BLaER1 treated with 17β-estradiol and CSF1 and Interleukin-3, amounts not matched to agents 10 nM and 100 nM (cell line): ENCODE measurements around the gene PSEN1.

Experiments used
- H3K27ac ChIP-seq, 11 experiments: shearing (Covaris generic); formaldehyde crosslinking; 2 replicates each; pipeline ENCODE4 v1.8.1; 2022
- H3K27me3 ChIP-seq, 11 experiments: shearing (Covaris generic); formaldehyde crosslinking; 2 replicates each; pipeline ENCODE4 v1.8.1; 2022
- H3K36me3 ChIP-seq, 11 experiments: shearing (Covaris generic); formaldehyde crosslinking; 2 replicates each; pipeline ENCODE4 v1.8.1; 2022
- H3K4me1 ChIP-seq, 10 experiments: shearing (Covaris generic); formaldehyde crosslinking; 2 replicates each; pipeline ENCODE4 v1.8.1; 2022
- H3K4me2 ChIP-seq, 11 experiments: shearing (Covaris generic); formaldehyde crosslinking; 2 replicates each; pipeline ENCODE4 v1.8.1; 2022
- H3K4me3 ChIP-seq, 10 experiments: shearing (Covaris generic); formaldehyde crosslinking; 2 replicates each; pipeline ENCODE4 v1.8.1; 2022
- H3K9ac ChIP-seq, 11 experiments: shearing (Covaris generic); formaldehyde crosslinking; 2 replicates each; pipeline ENCODE4 v1.8.1; 2022
- H3K9me3 ChIP-seq, 11 experiments: shearing (Covaris generic); formaldehyde crosslinking; replicated peaks in 1 of 11; 2 replicates each; pipeline ENCODE4 v1.8.1; 2022
- H4K20me1 ChIP-seq, 11 experiments: shearing (Covaris generic); formaldehyde crosslinking; 2 replicates each; pipeline ENCODE4 v1.8.1; 2022
- Cebpa-rat ChIP-seq, 11 experiments: shearing (Covaris generic); IDR thresholded peaks; 2 replicates each; pipeline ENCODE4 v1.8.1; 2022

The PSEN1 gene

GRCh38 chr14:73198253-73198652 is 61.9 kb downstream of the PSEN1 start:
- H4K20me1 ChIP-seq, result peaks cover 0 to 47% (median 0%) of the 10 kb centered on the region in 11 experiments; a peak in 4 of 22 replicates
- H3K4me2 ChIP-seq, result no peak overlapping the region
- no peak overlapping the region for H3K4me3 ChIP-seq
- H3K27ac ChIP-seq, result no peak overlapping the region
- H3K9me3 ChIP-seq, result no peaks in the 10 kb centered on the region; a peak in 1 of 22 replicates
- no peaks in the 10 kb centered on the region for H3K27me3 ChIP-seq
- no peak for TF ChIP-seq Cebpa-rat (IDR thresholded peaks at IDR 0.05)
- H3K9ac ChIP-seq, result no peak overlapping the region
- H3K4me1 ChIP-seq, result no peaks in the 10 kb centered on the region
- H3K36me3 ChIP-seq, result peaks cover 80 to 98% (median 94%) of the 10 kb centered on the region in 11 experiments

GRCh38 chr14:73203527-73203926 is 67.2 kb downstream of the PSEN1 start:
- Histone ChIP-seq H3K9ac (no peak overlapping the region), H3K4me2 (no peak overlapping the region), H3K27me3 (no peaks in the 10 kb centered on the region), H3K27ac (no peak overlapping the region), H3K4me1 (no peaks in the 10 kb centered on the region), H3K36me3 (peaks cover 83 to 98% (median 95%) of the 10 kb centered on the region in 11 experiments), H3K9me3 (peaks cover 18 to 30% (median 24%) of the 10 kb centered on the region in 11 experiments; a peak in 20 of 22 replicates), H3K4me3 (no peak overlapping the region), H4K20me1 (peaks cover 0 to 41% (median 0%) of the 10 kb centered on the region in 11 experiments; a peak in 4 of 22 replicates)
- TF ChIP-seq Cebpa-rat (IDR thresholded peaks at IDR 0.05), result no peak

GRCh38 chr14:73207615-73208014 is 71.3 kb downstream of the PSEN1 start:
- H3K36me3 ChIP-seq, result peaks cover 83 to 100% (median 97%) of the 10 kb centered on the region in 11 experiments
- peaks cover 0 to 37% (median 0%) of the 10 kb centered on the region in 11 experiments; a peak in 5 of 22 replicates for H4K20me1 ChIP-seq
- H3K9me3 ChIP-seq, result peaks cover 24 to 35% (median 30%) of the 10 kb centered on the region in 11 experiments; a peak in 20 of 22 replicates
- no peak for TF ChIP-seq Cebpa-rat (IDR thresholded peaks at IDR 0.05)
- H3K27ac ChIP-seq, result no peak overlapping the region
- H3K4me2 ChIP-seq, result no peak overlapping the region
- no peaks in the 10 kb centered on the region for H3K27me3 ChIP-seq
- H3K4me1 ChIP-seq, result no peaks in the 10 kb centered on the region
- H3K4me3 ChIP-seq, result peak overlapping the region in 6 of 10 experiments; percentile 9 to 52 (median 24); a peak in 9 of 20 replicates
- no peak overlapping the region for H3K9ac ChIP-seq

GRCh38 chr14:73208390-73208789 is 72.1 kb downstream of the PSEN1 start:
- Histone ChIP-seq H3K9ac (no peak overlapping the region), H3K4me3 (peak overlapping the region in 5 of 10 experiments; percentile 11 to 52 (median 32); a peak in 4 of 20 replicates), H3K9me3 (peaks cover 24 to 35% (median 30%) of the 10 kb centered on the region in 11 experiments; a peak in 20 of 22 replicates), H3K27ac (no peak overlapping the region), H3K4me2 (no peak overlapping the region), H4K20me1 (peaks cover 0 to 43% (median 0%) of the 10 kb centered on the region in 11 experiments; a peak in 5 of 22 replicates), H3K4me1 (no peaks in the 10 kb centered on the region), H3K36me3 (peaks cover 85 to 100% (median 97%) of the 10 kb centered on the region in 11 experiments), H3K27me3 (no peaks in the 10 kb centered on the region)
- no peak for TF ChIP-seq Cebpa-rat (IDR thresholded peaks at IDR 0.05)

GRCh38 chr14:73208846-73209245 is 72.5 kb downstream of the PSEN1 start:
- no peak overlapping the region for H3K27ac ChIP-seq
- H3K4me3 ChIP-seq, result peak overlapping the region in 2 of 10 experiments; percentile 17 to 52; a peak in 2 of 20 replicates
- no peaks in the 10 kb centered on the region for H3K4me1 ChIP-seq
- peaks cover 24 to 35% (median 30%) of the 10 kb centered on the region in 11 experiments; a peak in 20 of 22 replicates for H3K9me3 ChIP-seq
- H3K4me2 ChIP-seq, result no peak overlapping the region
- H3K36me3 ChIP-seq, result peaks cover 85 to 100% (median 97%) of the 10 kb centered on the region in 11 experiments
- H3K27me3 ChIP-seq, result no peaks in the 10 kb centered on the region
- no peak for TF ChIP-seq Cebpa-rat (IDR thresholded peaks at IDR 0.05)
- peaks cover 0 to 43% (median 0%) of the 10 kb centered on the region in 11 experiments; a peak in 5 of 22 replicates for H4K20me1 ChIP-seq
- no peak overlapping the region for H3K9ac ChIP-seq

- no peak for TF ChIP-seq Cebpa-rat (IDR thresholded peaks at IDR 0.05)
- Histone ChIP-seq H3K36me3 (peaks cover 83 to 100% (median 95%) of the 10 kb centered on the region in 11 experiments), H3K27ac (no peak overlapping the region)
These were observed 73.6 kb downstream of the PSEN1 start for GRCh38 chr14:73209953-73210352.

GRCh38 chr14:73211251-73212040 is 75.1 kb downstream of the PSEN1 start:
- no peak for TF ChIP-seq Cebpa-rat (IDR thresholded peaks at IDR 0.05)
- H3K36me3 ChIP-seq, result peaks cover 74 to 100% (median 98%) of the 10 kb centered on the region in 11 experiments
- no peaks in the 10 kb centered on the region for H3K27me3 ChIP-seq
- H3K27ac ChIP-seq, result no peak overlapping the region
- no peak overlapping the region for H3K9ac ChIP-seq
- no peak overlapping the region for H3K4me2 ChIP-seq
- H3K4me3 ChIP-seq, result no peak overlapping the region
- no peaks in the 10 kb centered on the region for H3K4me1 ChIP-seq
- peaks cover 19 to 30% (median 26%) of the 10 kb centered on the region in 11 experiments; a peak in 20 of 22 replicates for H3K9me3 ChIP-seq
- H4K20me1 ChIP-seq, result peaks cover 0 to 61% (median 0%) of the 10 kb centered on the region in 11 experiments; a peak in 5 of 22 replicates

More at GRCh38 chr14:73209953-73210352, 73.6 kb downstream of the PSEN1 start:
- H3K9me3 ChIP-seq, result peaks cover 24 to 35% (median 30%) of the 10 kb centered on the region in 11 experiments; a peak in 20 of 22 replicates
- no peak overlapping the region for H3K4me3 ChIP-seq
- H3K4me1 ChIP-seq, result no peaks in the 10 kb centered on the region
- H3K9ac ChIP-seq, result no peak overlapping the region
- H3K27me3 ChIP-seq, result no peaks in the 10 kb centered on the region
- H4K20me1 ChIP-seq, result peaks cover 0 to 47% (median 0%) of the 10 kb centered on the region in 11 experiments; a peak in 5 of 22 replicates
- no peak overlapping the region for H3K4me2 ChIP-seq

- no peak overlapping the region for H3K4me3 ChIP-seq
- TF ChIP-seq Cebpa-rat (IDR thresholded peaks at IDR 0.05), result no peak
- no peak overlapping the region for H3K9ac ChIP-seq
- H3K9me3 ChIP-seq, result no peaks in the 10 kb centered on the region
- H3K4me2 ChIP-seq, result no peak overlapping the region
- H3K27me3 ChIP-seq, result no peaks in the 10 kb centered on the region
- H4K20me1 ChIP-seq, result peaks cover 0 to 54% (median 0%) of the 10 kb centered on the region in 11 experiments; a peak in 3 of 22 replicates
- H3K36me3 ChIP-seq, result peaks cover 78 to 100% (median 99%) of the 10 kb centered on the region in 11 experiments
- H3K27ac ChIP-seq, result no peak overlapping the region
- H3K4me1 ChIP-seq, result 0 out of 20 replicates have a peak, but pooled peaks cover 0 to under 1% (median 0%) of the 10 kb centered on the region in 10 experiments
These were observed 79.7 kb downstream of the PSEN1 start for GRCh38 chr14:73216030-73216429.

- H3K36me3 ChIP-seq, result peaks cover 73 to 100% (median 95%) of the 10 kb centered on the region in 11 experiments
These were observed 81.1 kb downstream of the PSEN1 start for GRCh38 chr14:73217411-73217810.

More at GRCh38 chr14:73217411-73217810, 81.1 kb downstream of the PSEN1 start:
- TF ChIP-seq Cebpa-rat (IDR thresholded peaks at IDR 0.05), result no peak
- H3K4me3 ChIP-seq, result no peak overlapping the region
- H3K4me2 ChIP-seq, result no peak overlapping the region
- peaks cover 0 to 13% (median 0%) of the 10 kb centered on the region in 10 experiments; a peak in 4 of 20 replicates for H3K4me1 ChIP-seq
- no peak overlapping the region for H3K27ac ChIP-seq
- H4K20me1 ChIP-seq, result peaks cover 0 to 58% (median 0%) of the 10 kb centered on the region in 11 experiments; a peak in 3 of 22 replicates
- H3K27me3 ChIP-seq, result no peaks in the 10 kb centered on the region
- H3K9ac ChIP-seq, result no peak overlapping the region
- H3K9me3 ChIP-seq, result no peaks in the 10 kb centered on the region
